Endothelial cell of umbilical vein (primary cell): ENCODE data around the gene LTBP1. TPM values are rescaled to one million over a fixed set of nuclear protein-coding genes. Genes with fewer than 3 reads are reported as not detected.
A peak's percentile ranks its signal among the peaks of the same experiment; 100 is the strongest.

Experiments
- BruUV-seq: library from RNA; stranded (reverse); fragments of 400-500 nt; replicated peaks from 2 replicates; lab custom pipeline; 2021; lab: Mats Ljungman, UMichigan
- CTCF ChIA-PET: fragments of 300-600, 350-600 bp; sonication (Branson Sonifier 250); formaldehyde crosslinking; loops from one replicate; lab custom pipeline; 2021; ENCODE audit warnings: antibody characterized with exemption, inconsistent platforms; lab: Charles Lee
- POLR2A ChIA-PET: fragments of 300-600, 350-600 bp; sonication (Branson Sonifier 250); formaldehyde crosslinking; loops from one replicate; lab custom pipeline; 2021; ENCODE audit warnings: antibody characterized with exemption, inconsistent platforms; lab: Charles Lee
- DNase-seq: peaks from one replicate; pipeline ENCODE4 v3.0.0-alpha.2; 2011; ENCODE audit warnings: low read depth, low spot score
- FAIRE-seq: peaks from 2 replicates; lab custom pipeline; 2011; peaks lifted over from hg19 to GRCh38; lab: Jason Lieb, UNC
- H2AFZ ChIP-seq: 2 replicates; pipeline ENCODE4 v1.6.0; 2012; ENCODE audit warnings: low read depth, low read length, control low read depth, inconsistent platforms
- H3K27ac ChIP-seq: 2 replicates; pipeline ENCODE4 v1.5.1; 2011; ENCODE audit warnings: low read depth, mild to moderate bottlenecking, control low read depth, low read length, moderate library complexity; ENCODE audit not compliant: insufficient read depth
- H3K27me3 ChIP-seq, 2 experiments: 2 replicates each; pipeline versions ENCODE4 v1.6.0 to v1.6.1; 2011; ENCODE audit warnings: low read length in 2 of 2, mixed read lengths in 1 of 2; ENCODE audit not compliant: control insufficient read depth in 2 of 2, insufficient read depth in 2 of 2
- H3K36me3 ChIP-seq, 2 experiments: 2 replicates in 1 of 2; 3 replicates in 1 of 2; pipeline ENCODE4 v1.5.1; 2011; ENCODE audit warnings: low read length in 2 of 2, mild to moderate bottlenecking in 1 of 2, moderate library complexity in 1 of 2; ENCODE audit not compliant: control insufficient read depth in 2 of 2, insufficient read depth in 2 of 2; ENCODE audit errors: extremely low read depth in 1 of 2
- H3K4me1 ChIP-seq: 3 replicates; pipeline ENCODE4 v1.5.1; 2011; ENCODE audit warnings: mild to moderate bottlenecking, low read length; ENCODE audit not compliant: control insufficient read depth, insufficient read depth; ENCODE audit errors: extremely low read depth
- H3K4me2 ChIP-seq: 2 replicates; pipeline ENCODE4 v1.6.1; 2011; ENCODE audit warnings: low read length, control low read depth, mixed read lengths; ENCODE audit not compliant: insufficient read depth
- H3K4me3 ChIP-seq, 3 experiments: fragments of 200-600 bp in 1 of 3; sonication (generic), shearing (Covaris generic) in 1 of 3; replicated peaks in 1 of 3; 2 replicates each; pipeline ENCODE4 v1.5.1; 2011 to 2016; ENCODE audit warnings: control low read depth in 3 of 3, low read length in 3 of 3, mild to moderate bottlenecking in 2 of 3, inconsistent platforms in 1 of 3, low read depth in 1 of 3, moderate library complexity in 1 of 3; ENCODE audit not compliant: insufficient read depth in 1 of 3
- H3K79me2 ChIP-seq: 2 replicates; pipeline ENCODE4 v1.6.0; 2012; ENCODE audit warnings: low read length, inconsistent platforms; ENCODE audit not compliant: control insufficient read depth, insufficient read depth
- H3K9ac ChIP-seq: replicated peaks from 2 replicates; pipeline ENCODE3; 2011; ENCODE audit warnings: low read length, control low read depth; ENCODE audit not compliant: insufficient read depth; ENCODE audit errors: extremely low read depth
- H3K9me1 ChIP-seq: replicated peaks from 3 replicates; pipeline ENCODE4 v1.6.0; 2011; ENCODE audit warnings: mild to moderate bottlenecking, low read length; ENCODE audit not compliant: control insufficient read depth, insufficient read depth; ENCODE audit errors: extremely low read depth
- H3K9me3 ChIP-seq: replicated peaks from 2 replicates; pipeline ENCODE4 v1.5.1; 2012; ENCODE audit warnings: low read length, inconsistent platforms; ENCODE audit not compliant: control insufficient read depth, insufficient read depth
- H4K20me1 ChIP-seq: replicated peaks from 2 replicates; pipeline ENCODE3; 2011; ENCODE audit warnings: mild to moderate bottlenecking, low read length; ENCODE audit not compliant: control insufficient read depth, insufficient read depth; ENCODE audit errors: extremely low read depth
- CTCF ChIP-seq, 2 donors: IDR thresholded peaks; 1 replicate in 1 of 2; 2 replicates in 1 of 2; pipeline ENCODE4 v1.5.1; 2011; ENCODE audit warnings: low read length in 2 of 2, mild to moderate bottlenecking in 2 of 2, moderate library complexity in 2 of 2, control low read depth in 1 of 2, inconsistent platforms in 1 of 2, low read depth in 1 of 2; ENCODE audit not compliant: insufficient read depth in 1 of 2; ENCODE audit errors: extremely low read depth in 1 of 2
- EZH2 ChIP-seq: IDR thresholded peaks from 2 replicates; pipeline ENCODE4 v1.6.1; 2012; ENCODE audit warnings: borderline replicate concordance, low read depth, mild to moderate bottlenecking, moderate library complexity, low read length, inconsistent platforms; ENCODE audit not compliant: severe bottlenecking
- FOS ChIP-seq: IDR thresholded peaks from 2 replicates; pipeline ENCODE4 v1.6.1; 2011; ENCODE audit warnings: mild to moderate bottlenecking, low read length, moderate library complexity, borderline replicate concordance; ENCODE audit not compliant: insufficient read depth
- GATA2 ChIP-seq: IDR thresholded peaks from 2 replicates; pipeline ENCODE4 v1.7.0; 2011; ENCODE audit warnings: low read depth, mild to moderate bottlenecking, moderate library complexity, mixed read lengths, low read length; ENCODE audit not compliant: insufficient read length, insufficient read depth
- JUN ChIP-seq: IDR thresholded peaks from 2 replicates; pipeline ENCODE4 v1.6.1; 2011; ENCODE audit warnings: borderline replicate concordance, low read depth; ENCODE audit not compliant: insufficient read length, insufficient read depth
- MYC ChIP-seq: IDR thresholded peaks from one replicate; pipeline ENCODE4 v1.6.1; 2011; ENCODE audit warnings: mild to moderate bottlenecking, low read depth, low read length
- POLR2A ChIP-seq: IDR thresholded peaks from 2 replicates; pipeline ENCODE4 v1.6.1; 2012; ENCODE audit warnings: low read depth, mild to moderate bottlenecking, control low read depth, low read length
- POLR2AphosphoS5 ChIP-seq: IDR thresholded peaks from 2 replicates; pipeline ENCODE4 v1.6.1; 2012; ENCODE audit warnings: low read depth, mild to moderate bottlenecking, control low read depth, low read length, moderate library complexity; ENCODE audit not compliant: insufficient read depth
- dilution Hi-C: fragments of 300-500 bp; cut with MboI; formaldehyde crosslinking; loops from one replicate; pipeline ENCODE4 v1.15.0; 2019; ENCODE audit warnings: low sequenced_read_pairs; ENCODE audit not compliant: extremely low pct_ligation_motif_present
- intact Hi-C: fragments of 100-400 bp; cut with micrococcal nuclease; formaldehyde crosslinking; loops from one replicate; pipeline ENCODE4 v1.10.0; 2022
- polyA plus RNA-seq, 4 experiments: library from polyadenylated mRNA; depleted of rRNA in 3 of 4; stranded (reverse) in 3 of 4; unstranded in 1 of 4; fragments of >200 nt; gene quantifications; 2 replicates each; pipeline versions ENCODE4 v1.2.1 to v1.2.3, GENCODE V29; 2011 to 2012; ENCODE audit warnings: missing spikeins in 1 of 4
- total RNA-seq: library from RNA; stranded (reverse); gene quantifications from 2 replicates; pipeline ENCODE4 v1.2.3, GENCODE V29; 2021

The LTBP1 gene
- total and polyA plus RNA-seq, 2 donors (not counting 3 experiments of a cell fraction or from before 2014, with no cell fraction given), result 57.4 to 68.2 TPM

DNA sequence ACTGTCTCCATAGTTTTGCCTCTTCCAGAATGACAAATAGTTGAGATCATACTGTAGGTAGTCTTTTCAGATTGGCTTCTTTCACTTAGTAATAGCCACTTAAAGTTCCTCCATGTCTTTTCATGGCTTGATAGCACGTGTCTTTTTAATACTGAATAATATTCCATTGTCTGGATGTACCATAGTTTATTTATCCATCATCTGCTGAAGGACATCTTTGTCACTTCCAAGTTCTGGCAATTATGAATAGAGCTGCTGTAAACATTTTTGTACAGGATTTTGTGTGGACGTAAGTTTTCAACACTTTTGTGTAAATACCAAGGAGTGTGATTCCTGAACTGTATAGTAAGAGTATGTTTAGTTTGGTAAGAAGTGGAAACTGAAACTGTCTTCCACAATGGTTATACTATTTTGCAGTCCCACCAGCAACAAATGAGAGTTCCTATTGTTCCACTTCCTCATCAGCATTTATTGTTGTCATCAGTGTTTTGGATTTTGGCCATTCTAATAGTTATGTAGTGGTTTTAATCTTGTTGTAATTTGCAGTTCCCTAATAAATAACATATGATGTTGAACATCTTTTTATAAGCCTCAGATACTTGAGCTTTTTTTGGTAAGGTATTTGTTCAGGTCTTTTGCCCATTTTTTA, 18.9 kb downstream of the LTBP1 start:
- FAIRE-seq, result no peak
- peak; percentile 43 for DNase-seq
- TF ChIP-seq EZH2 (no peak), POLR2AphosphoS5 (no peak), CTCF (IDR thresholded peaks at IDR 0.05; ENCODE audit: extremely low read depth in 1 of 2, insufficient read depth in 1 of 2, low read depth in 1 of 2, low read length in 2 of 2) (no peak), FOS (no peak), MYC (no peak), GATA2 (no peak), POLR2A (no peak), JUN (no peak)
- Histone ChIP-seq H3K79me2 (peaks cover 26% of the 10 kb centered on the region), H3K27ac (no peak overlapping the region), H3K4me2 (no peak overlapping the region), H3K4me3 (no peak overlapping the region), H3K4me1 (peaks cover 7% of the 10 kb centered on the region), H2AFZ (no peak overlapping the region), H3K9ac (no peak overlapping the region), H3K27me3 (no peaks in the 10 kb centered on the region), H3K36me3 (no peaks in the 10 kb centered on the region), H4K20me1 (no peaks in the 10 kb centered on the region), H3K9me3 (no peaks in the 10 kb centered on the region), H3K9me1 (no peaks in the 10 kb centered on the region)
- CTCF ChIA-PET, result no interaction called here
- intact Hi-C loops (loop anchor here (5.0 kb wide), 1 partner anchor 57 kb away; no protein-coding TSS in a partner anchor), dilution Hi-C loops (no loop called here)
- BruUV-seq, result no TSS peak
- POLR2A ChIA-PET, result no interaction called here
